ENCODE measurements around the gene TOPBP1. TPM values are rescaled to one million over a fixed set of nuclear protein-coding genes. Genes with fewer than 3 reads are reported as not detected.
"Not testable (repeated sequence)": the region's sequence is repeated elsewhere in the genome, so short reads cannot be mapped to it uniquely, and the experiment has no call there.

Gene TOPBP1
- polyA plus RNA-seq (ENCODE audit: insufficient read length in 12 of 12), result 10 to 100 TPM in 11 of 12 donors, not detected in 1; 18.0 to 57.8 (median 32.1) TPM
- long read RNA-seq, donor 1, partial matches to known transcripts, result 42 of 42 reads
- long read RNA-seq, donor 1, other reads (novel, unspliced or antisense), result 0 of 42 reads
- long read RNA-seq, donor 2, full-length matches to known transcripts, result 3 of 3 reads
- long read RNA-seq, donor 2, partial matches to known transcripts, result 0 of 3 reads
- long read RNA-seq, donor 2, other reads (novel, unspliced or antisense), result 0 of 3 reads
- long read RNA-seq, donor 3, full-length matches to known transcripts, result 1 of 1 reads
- long read RNA-seq, donor 3, partial matches to known transcripts, result 0 of 1 reads
- long read RNA-seq, donor 3, other reads (novel, unspliced or antisense), result 0 of 1 reads
- long read RNA-seq, donor 4, result 0 reads
- long read RNA-seq, donor 5, partial matches to known transcripts, result 5 of 5 reads
- long read RNA-seq, donor 5, other reads (novel, unspliced or antisense), result 0 of 5 reads
- long read RNA-seq, donor 6, result 0 reads
- long read RNA-seq, donor 7, result 0 reads
- long read RNA-seq, donor 8, result 0 reads
- long read RNA-seq, donor 9, result 0 reads
- long read RNA-seq, donor 10, full-length matches to known transcripts, result 2 of 7 reads
- long read RNA-seq, donor 10, partial matches to known transcripts, result 5 of 7 reads
- long read RNA-seq, donor 10, other reads (novel, unspliced or antisense), result 0 of 7 reads
- long read RNA-seq, donor 11, result 0 reads

DNA sequence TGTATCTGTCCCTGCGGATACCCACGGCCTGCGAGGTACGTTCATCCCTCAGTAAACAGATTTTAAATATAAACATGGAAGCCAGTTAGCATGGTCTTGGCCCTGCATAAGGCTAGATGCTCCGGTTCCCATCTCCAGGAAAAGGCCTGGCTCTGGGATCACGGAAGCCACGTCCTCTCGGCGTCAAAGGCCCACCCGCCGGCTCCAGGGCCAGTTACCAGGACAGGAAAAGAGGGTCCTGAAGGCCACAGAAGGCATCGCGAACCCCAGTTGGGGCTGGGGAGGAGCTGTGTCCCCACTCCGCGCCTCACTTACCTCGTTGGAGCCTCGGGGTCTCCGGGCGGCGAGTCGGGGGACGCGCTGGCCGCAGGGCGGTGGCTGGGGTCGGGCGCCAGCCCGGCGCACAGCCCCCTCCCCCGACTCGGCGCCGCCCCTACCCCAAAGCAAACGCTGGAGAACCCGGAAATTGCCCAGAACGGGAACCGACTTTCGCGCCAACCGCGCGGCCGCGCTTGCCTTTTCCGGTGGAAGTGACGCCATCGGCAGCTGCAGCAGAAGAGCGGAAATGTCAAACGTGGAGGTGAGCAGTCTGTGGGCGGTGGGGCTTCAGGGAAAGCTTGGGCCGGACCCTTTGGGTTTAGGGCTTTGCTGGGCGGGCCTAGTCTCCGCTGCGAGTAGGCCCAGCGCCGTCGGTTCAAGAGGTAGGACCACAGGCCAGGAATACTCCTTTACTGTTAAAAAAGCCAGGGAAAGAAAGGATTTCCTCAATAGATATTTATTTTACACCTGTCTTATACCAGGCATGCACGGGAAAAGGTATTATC, at the start of gene TOPBP1:
TSS of gene TOPBP1 (minus strand) at position 488 of the 824 bp plus-strand sequence. CDS start 814 bp downstream, outside the sequence.
- peak; percentile 91 for DNase-seq

DNA sequence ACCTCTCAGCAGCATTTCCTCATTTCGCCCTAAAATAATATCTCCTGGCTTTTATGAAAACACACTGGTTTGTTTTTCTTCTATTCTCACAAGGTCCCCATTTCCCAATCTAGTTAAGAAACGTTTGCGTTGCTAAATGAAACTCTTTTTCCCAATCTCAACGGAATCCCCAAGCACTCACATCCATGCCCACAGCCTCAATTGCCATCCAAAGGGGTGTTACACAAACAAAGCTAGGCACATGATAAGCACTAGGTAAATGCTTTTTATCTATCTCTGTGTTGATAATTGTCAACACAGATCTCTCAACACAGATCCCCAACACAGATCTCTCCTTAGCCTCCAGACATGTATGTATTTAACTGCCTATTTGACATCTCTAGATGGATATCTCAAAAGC, 49.3 kb upstream of the TOPBP1 start:
- DNase-seq, result no peak

DNA sequence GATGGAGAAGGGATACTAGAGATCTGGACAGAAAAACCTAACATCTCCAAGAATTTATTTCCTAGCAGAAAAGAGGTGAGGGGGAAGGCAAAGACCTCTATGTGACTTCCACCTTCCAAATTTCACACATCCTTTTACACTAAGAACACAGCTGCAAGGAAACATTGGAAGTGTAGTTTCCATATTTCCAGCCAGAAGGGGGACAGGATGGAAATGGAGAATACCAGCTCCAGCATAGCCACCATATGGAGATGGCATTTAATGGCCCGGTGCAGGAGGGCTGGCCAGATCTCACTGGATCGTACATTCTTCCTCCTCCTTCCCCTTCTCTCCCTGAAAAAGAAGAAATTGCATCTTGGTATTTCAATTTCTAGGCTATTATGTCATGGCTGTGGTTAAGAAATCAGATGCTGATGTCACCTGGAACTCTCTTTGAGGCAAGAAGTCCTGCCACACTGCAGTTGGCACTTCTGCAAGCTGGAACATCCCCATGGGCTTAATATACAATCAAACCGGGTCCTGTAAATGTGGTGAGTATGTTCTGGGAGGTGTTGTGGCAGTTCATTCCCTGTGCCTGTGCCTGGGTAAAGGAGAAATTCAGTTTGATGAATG, 47.5 kb upstream of the TOPBP1 start:
- no peak for DNase-seq

DNA sequence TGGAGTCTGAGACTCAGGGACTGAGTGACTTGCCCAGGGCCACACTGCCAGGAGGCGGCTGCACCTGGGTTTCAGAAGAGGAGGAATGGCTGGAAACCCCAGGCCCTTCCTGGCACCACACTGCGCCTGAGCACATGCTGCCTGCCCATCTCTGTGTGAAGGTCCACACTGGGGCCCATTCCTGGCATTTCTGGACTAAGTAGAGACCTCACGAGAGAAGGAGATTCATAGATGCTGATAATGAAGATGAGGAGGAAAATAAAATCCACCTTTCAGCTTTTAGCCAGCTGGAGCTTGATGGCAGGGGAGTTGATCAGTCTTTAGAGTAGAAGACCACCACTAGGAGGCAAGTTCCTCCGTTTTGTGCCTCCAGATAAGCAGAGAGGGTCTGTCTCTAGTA, 44.3 kb upstream of the TOPBP1 start:
- DNase-seq, result no peak

DNA sequence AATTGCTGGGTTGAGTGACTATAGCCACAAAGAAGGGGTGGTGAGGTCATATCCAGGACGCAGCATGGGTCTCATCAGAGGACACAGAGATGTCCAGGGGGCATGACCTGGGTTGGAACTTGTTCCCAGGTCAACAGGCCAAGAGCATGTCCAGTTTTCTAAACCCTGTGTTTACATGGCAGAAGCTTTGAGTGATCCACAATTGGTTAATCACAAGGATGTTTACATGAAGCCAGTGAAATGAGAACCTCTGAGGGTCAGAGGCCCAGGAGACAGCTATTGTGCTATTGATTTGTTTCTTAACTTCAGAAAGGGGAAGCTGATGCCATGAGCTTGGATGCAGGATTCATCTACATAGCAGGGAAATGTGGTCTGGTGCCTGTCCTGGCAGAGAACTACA, 42.2 kb upstream of the TOPBP1 start:
- no peak for DNase-seq

DNA sequence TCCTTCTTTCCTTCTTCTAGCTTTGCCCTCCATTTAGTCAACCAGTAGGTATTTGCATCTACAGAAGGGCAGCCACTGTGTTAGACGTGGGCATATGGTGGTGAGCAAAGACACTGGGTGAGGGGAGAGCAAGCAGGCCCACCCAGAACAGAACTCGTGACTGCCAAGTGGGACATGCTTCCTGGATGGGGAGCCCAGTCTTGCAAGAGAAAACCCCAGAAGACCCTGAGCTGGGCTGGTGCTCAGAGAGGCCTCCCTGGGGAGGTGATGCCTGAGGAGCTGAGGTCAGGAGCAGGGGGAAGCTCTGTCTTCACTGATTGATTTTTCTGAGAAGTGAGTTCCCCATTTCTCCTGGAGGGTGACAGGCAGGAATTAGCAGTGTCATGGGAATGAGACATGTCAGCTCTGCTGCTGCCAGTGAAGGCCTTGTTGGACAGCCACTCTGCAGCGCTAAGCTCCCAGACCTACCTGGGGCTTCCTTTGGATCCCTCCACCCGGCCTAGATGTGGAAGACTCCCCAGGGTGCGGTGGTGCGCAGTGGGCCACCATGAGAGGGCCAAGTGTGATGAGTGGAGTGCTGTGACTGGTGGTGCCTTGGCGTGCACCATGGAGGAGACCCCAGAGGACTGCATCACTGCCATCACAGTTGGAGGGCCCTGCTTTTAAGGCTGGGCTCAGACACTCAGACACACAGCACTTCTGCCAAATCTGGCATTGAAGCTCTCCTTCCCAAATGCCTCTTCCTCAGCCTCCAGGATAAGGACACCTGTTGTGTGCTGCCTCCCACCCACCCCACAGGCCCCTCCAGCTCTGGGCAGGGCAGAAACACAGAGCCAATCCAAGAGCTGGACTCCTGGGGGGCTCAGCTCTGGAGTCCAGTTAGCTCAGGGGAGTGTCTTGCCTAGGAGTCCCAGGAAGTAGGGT, 40.0 kb upstream of the TOPBP1 start:
- no peak for DNase-seq

DNA sequence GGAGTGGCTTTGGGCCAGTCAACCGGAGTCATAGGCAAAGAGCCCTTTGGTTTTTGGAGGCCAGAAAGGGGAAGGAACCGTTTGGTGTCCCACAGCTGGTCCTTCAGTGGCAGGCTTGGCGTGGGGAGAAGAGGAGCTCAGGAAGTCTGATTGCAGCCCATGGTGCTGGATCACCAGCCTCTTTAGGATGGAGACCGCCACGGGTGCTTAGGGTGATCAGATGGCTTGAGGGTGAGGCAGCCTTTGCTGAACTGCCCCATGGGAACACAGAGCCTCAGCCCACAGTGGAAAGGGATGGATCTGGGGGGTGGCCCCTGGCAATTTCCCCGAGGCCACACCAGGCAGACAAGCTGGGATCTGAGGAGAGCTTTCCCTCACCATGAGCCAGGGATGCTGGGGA, 38.6 kb upstream of the TOPBP1 start:
- DNase-seq, result no peak

DNA sequence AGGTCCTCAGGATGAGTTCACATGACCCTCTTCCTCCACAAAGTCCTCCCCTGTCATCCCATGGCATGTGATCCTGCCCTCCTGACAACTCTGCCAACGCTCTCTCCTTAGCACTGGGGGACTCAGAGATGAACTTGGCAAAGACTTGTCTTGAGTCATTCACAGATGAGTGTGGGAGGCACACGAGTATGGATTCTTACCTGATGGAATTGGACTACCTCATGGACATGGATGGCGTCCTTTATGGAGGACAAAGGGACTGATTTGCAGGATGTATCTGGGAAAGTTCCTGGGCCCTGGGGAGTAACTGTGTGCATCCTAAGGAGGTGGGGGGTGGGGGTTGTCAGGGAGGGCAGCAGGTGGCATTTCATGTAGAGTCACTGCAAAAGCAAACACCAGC, 38.2 kb upstream of the TOPBP1 start:
- DNase-seq, result no peak

DNA sequence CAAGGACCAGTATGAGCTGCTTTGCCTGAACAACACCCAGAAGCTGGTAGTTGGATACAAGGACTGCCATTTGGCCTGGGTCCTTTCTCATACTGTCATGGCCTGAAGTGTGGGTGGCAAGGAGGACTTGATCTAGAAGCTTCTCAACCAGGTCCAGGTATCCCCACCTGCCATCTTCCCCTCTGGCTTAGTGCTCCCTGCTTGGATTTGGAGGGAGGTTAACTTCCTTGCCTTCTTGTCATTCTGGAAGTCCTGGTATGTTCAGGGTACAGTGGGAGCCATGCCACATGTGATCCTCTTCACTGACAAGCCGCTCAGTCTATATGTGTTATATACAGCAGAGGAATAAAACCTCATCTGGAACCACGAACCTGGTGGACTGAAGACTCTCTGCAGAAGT, 37.7 kb upstream of the TOPBP1 start:
- no peak for DNase-seq

DNA sequence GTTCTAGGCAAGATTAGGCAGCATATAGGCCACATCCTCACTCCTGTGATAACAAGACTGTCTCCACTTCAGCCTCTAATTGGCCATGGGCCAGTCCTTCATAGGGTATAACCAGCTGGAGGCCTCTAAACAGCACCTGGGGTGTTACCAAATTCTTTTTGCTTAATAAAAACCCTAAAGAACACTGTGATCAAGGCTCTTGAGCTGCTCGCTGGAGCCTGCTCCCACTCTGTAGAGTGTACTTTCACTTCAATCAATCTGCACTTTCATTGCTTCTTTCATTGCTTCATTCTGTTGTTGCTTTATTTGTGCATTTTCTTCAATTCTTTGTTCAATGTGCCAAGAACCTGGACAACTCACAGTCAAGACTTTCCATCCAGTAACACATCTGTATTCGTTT, 36.2 kb upstream of the TOPBP1 start:
- DNase-seq, result no peak

DNA sequence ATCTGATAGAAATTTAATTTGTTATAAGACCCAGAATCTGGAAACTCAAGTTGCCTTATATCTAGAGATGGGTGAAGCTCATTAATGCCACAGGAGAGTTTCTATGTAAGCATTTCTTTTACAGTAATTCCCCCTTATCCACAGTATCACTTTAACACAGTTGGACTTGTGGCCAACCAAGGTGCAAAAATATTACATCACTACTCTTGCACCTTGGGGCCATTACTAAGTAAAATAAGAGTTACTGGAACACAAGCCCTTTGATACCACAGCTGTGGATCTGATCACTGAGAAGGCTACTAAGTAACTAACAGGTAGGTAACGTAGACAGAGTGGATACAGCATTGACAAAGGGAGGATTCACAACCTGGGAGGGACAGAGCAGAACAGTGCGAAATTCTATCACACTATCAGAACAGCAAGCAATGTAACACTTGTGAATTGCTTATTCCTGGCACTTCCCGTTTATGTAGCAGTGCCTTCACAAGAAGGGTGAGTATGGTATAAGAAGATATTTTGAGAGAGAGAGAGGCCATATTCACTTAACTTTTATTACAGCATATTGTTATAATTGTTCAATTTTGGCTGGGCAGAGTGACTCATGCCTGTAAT, 33.9 kb upstream of the TOPBP1 start:
- DNase-seq, result no peak

DNA sequence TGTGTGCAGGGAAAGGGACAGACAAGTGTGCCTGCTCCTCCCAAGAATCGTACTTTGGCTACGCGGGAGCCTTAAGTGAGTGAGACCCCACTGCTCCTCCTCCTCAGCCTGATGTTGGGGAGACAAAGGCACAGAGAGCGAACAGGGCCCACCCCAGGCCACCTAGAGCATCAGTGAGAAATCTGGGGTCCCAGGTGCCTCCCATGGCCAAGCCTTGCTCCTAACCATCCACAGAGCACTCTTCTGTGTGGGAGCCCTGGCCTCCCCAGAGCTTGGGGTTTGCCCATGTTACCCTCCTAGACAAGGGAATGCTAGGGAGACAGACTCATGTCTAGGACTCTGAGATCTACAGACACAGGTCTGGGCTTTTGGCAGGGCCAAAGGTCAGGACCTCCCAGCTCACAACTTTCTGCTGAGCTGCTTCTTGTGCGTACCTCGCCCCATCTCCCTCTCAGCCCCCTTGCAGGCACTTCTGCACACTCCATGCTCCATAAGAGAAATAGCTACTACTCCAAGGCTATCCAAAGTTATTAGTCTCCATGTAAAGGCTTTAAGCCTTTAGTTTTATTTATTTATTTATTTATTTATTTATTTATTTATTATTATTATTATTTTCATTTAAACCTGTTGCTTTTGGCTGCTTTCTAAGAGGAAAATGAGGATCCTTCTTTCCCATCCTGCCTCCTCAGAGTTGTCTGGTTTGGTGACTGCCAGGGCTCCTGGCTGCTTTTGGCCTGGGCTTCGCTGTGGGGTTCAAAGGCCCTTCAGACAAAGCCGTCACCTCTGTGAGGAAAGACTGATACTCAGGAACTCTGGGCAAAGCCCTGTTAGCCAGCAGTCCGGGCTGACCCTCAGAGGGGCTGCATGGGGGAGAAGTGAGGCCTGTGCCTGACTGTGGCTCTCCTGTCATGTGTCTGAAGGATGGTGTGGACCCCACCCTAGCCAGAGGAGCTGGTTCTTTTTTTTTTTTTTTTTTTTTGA, 32.8 kb upstream of the TOPBP1 start:
- DNase-seq, result no peak

DNA sequence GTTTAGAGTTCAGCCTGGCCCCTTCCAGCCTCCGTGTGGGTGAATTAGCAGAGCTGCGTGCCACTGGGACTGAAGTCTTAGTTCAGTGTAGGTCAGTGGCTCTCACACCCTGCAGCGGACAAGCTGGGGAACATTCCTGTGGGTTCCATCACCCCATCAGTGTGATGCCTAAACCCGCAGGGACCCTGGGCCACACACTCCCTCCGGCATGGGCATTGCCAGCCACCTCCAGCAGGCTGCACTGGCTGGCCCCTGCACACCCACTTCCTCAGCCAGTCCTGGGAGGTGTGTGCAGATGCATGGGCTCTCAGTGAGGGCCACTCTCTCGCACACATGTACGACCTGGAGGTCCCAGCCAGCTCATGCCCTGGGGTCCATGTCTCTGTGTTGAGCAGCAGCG, 32.1 kb upstream of the TOPBP1 start:
- no peak for DNase-seq

DNA sequence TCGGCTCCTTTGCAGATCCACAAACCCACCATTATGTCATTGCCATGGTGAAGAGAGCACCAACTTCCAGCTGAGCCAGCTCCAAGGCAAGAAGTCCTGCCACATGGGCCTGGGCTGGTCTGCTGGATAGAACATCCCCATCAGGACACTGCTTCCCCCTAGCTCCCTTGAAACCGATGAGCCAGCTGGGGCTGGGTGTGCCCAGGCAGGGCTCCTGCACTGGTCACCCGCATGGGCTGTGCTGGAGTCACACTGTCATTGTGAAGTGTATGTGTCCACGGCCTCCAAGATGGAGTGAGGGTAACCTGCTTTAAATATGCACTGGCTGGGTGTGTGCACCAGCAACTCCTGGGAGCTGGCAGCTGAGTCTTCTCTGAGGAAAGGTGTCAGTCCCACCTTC, 31.0 kb upstream of the TOPBP1 start:
- DNase-seq, result no peak

DNA sequence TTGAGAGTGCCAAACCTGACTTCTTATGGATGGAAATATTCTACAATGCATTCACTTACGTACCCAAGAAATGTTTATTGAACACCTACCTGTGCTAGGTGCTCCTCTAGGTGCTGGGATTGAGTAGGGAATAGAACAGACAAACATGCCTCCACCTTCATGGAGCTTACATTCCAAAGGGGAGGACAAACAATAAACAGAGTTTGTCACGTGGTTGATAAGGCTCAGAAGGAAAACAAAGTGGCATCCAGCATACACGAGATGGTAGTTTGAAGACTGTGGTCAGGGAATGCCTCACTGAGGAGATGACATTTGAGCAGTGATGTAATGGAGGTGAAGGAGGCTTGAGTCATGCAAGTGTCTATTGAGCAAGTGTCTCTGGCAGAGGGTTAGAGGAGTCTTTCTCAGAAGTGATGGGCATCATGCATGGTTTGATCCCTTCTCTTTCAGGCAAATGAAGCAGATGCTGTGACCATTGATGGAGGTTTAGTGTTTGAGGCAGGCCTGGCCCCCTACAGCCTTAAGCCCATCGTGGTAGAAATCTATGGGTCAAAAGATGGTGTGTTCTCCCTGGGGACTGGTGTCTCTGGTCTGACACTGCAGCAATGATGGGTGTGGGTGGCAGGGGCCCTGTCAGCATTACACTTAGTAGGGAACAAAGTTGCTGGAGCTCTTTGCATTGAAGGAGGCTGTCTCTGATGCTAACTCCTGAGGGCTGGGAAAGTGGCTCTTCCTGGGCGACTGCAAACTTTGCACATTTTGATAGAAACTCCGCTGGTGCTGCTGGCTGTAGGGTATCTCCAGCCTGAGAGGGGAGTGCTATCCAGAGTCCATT, 29.7 kb upstream of the TOPBP1 start:
- DNase-seq, result no peak

DNA sequence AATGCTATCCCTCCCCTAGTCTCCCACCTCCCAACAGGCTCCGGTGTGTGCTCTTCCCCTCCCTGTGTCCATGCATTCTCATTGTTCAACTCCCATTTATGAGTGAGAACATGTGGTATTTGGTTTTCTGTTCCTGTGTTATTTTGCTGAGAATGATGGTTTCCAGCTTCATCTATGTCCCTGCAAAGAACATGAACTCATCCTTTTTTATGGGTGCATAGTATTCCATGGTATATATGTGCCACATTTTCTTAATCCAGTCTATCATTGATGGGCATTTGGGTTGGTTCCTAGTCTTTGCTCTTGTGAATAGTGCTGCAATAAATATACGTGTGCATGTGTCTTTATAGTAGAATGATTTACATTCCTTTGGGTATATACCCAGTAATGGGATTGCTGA, 16.3 kb upstream of the TOPBP1 start:
- not testable (repeated sequence) for DNase-seq

DNA sequence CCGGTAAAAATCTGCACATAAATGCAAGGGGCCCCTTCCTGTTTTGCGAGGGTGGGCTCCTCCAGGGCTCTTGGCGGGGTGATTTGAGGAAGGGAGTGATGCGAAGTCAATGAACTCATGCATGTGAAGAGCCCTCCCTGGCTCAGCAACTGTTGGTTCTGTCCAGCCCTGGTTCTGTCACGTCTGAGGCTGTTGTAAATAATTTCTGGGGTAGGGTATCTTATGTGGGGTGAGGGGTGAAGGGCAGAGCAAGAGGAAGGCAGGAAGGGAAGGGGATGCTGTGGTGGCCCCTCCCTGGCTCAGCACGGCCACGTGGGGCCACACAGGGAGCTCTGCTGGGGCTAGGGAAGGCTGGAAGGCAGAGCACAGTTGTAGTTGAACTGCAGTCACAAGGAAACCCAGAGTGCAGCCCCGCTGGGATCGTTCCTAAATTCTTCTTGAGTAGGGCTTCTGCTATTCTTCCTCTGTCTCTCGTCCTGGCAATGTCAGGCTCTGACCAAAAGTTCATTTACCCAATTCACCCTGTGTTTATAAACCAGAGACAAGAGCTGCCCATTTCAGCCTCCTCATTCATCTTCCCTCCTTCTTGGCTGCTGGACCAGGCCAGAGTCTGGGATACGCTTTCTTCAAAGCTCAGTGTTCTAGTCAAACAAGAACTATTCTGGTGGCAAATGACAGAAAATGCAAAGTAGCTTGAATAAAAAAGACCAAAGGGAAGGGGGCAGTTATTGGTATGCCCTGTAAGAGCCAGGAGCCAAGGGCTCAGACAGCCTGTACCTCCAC, 14.8 kb upstream of the TOPBP1 start:
- DNase-seq, result no peak
